ENCODE measurements around the gene COL19A1. TPM values are rescaled to one million over a fixed set of nuclear protein-coding genes. Genes with fewer than 3 reads are reported as not detected.

COL19A1 gene
- total RNA-seq, 2 donors from 2014 or later = 1.4 to 1.5 TPM

DNA sequence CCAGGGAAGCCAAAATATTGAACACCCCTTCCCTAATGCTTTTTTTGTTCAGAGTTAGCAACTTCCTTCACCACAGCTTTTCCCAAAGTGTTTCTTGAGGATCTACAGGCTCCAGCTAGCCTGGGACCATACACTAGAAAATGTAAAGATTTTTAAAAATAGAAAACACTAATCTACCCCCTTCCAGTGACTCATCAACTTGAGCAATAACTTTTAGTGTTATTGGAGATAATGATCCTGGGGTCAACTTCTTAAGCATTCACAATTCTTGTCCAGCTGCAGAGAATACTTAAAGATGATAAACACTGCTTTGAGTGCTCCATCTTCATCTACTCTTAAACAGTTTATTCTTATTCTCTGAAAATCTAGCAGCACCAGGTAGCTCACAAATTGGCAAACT, 304.9 kb downstream of the COL19A1 start:
- peaks cover 7% of the 10 kb centered on the region for H3K27me3 Mint-ChIP-seq (ENCODE audit: insufficient read depth)
- H3K9me3 ChIP-seq (ENCODE audit: control insufficient read depth, low read length) = no peaks in the 10 kb centered on the region
- no peaks in the 10 kb centered on the region for H3K4me1 ChIP-seq (ENCODE audit: control insufficient read depth, insufficient read depth, low read length)
- no peaks in the 10 kb centered on the region for H3K36me3 Mint-ChIP-seq (ENCODE audit: low read depth)
- no peak for DNase-seq
- H3K27me3 ChIP-seq (ENCODE audit: control insufficient read depth, insufficient read depth, low read length, poor library complexity, severe bottlenecking) = peaks cover 6% of the 10 kb centered on the region
- peaks cover 7% of the 10 kb centered on the region for H3K4me1 Mint-ChIP-seq
- no peaks in the 10 kb centered on the region for H3K36me3 ChIP-seq (ENCODE audit: control insufficient read depth, insufficient read depth, low read length)
- H3K9ac ChIP-seq (ENCODE audit: extremely low read depth, low read length, poor library complexity, severe bottlenecking) = no peak overlapping the region
- H3K27ac ChIP-seq (ENCODE audit: low read depth, low read length) = no peak overlapping the region
- H3K4me3 ChIP-seq (ENCODE audit: low read length) = no peak overlapping the region
- no peak overlapping the region for H3K27ac Mint-ChIP-seq
- no peak overlapping the region for H3K4me3 Mint-ChIP-seq
- H3K9me3 Mint-ChIP-seq = no peaks in the 10 kb centered on the region
- TF ChIP-seq, protein P1, sequence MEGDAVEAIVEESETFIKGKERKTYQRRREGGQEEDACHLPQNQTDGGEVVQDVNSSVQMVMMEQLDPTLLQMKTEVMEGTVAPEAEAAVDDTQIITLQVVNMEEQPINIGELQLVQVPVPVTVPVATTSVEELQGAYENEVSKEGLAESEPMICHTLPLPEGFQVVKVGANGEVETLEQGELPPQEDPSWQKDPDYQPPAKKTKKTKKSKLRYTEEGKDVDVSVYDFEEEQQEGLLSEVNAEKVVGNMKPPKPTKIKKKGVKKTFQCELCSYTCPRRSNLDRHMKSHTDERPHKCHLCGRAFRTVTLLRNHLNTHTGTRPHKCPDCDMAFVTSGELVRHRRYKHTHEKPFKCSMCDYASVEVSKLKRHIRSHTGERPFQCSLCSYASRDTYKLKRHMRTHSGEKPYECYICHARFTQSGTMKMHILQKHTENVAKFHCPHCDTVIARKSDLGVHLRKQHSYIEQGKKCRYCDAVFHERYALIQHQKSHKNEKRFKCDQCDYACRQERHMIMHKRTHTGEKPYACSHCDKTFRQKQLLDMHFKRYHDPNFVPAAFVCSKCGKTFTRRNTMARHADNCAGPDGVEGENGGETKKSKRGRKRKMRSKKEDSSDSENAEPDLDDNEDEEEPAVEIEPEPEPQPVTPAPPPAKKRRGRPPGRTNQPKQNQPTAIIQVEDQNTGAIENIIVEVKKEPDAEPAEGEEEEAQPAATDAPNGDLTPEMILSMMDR (conservative IDR thresholded peaks at IDR 0.05) = no peak

DNA sequence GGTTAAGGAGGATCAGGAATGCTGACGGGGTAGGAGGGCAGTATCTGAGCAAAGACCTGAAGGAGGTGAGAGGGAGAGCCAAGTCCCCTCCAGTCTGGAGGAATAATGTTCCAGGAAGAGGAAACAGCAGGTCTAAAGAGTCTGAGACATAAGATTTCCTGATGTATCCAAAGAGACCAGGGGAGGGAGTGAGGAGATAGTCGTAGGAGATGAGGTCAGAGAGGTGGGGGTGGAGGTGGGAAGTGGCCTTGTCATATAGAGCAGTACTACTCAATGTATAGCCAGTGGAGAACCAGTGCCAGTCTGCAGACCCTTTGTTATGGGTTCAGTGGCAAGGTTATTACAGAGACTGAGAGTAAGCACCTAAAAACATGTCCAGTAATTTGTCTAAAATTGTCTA, 305.9 kb downstream of the COL19A1 start:
- H3K9me3 Mint-ChIP-seq = no peaks in the 10 kb centered on the region
- no peak overlapping the region for H3K27ac Mint-ChIP-seq
- no peak overlapping the region for H3K4me3 ChIP-seq (ENCODE audit: low read length)
- no peaks in the 10 kb centered on the region for H3K27me3 Mint-ChIP-seq (ENCODE audit: insufficient read depth)
- H3K27ac ChIP-seq (ENCODE audit: low read depth, low read length) = no peak overlapping the region
- peaks cover 10% of the 10 kb centered on the region for H3K4me1 Mint-ChIP-seq
- H3K4me1 ChIP-seq (ENCODE audit: control insufficient read depth, insufficient read depth, low read length) = no peaks in the 10 kb centered on the region
- H3K27me3 ChIP-seq (ENCODE audit: control insufficient read depth, insufficient read depth, low read length, poor library complexity, severe bottlenecking) = no peaks in the 10 kb centered on the region
- WGBS, 2 experiments (ENCODE audit: insufficient coverage in 1 of 2, insufficient read length in 1 of 2) = 74 to 93% methylated on average over 2 of the region's 2 CpGs
- H3K36me3 ChIP-seq (ENCODE audit: control insufficient read depth, insufficient read depth, low read length) = no peaks in the 10 kb centered on the region
- no peaks in the 10 kb centered on the region for H3K9me3 ChIP-seq (ENCODE audit: control insufficient read depth, low read length)
- TF ChIP-seq, protein P1 (conservative IDR thresholded peaks at IDR 0.05) = no peak
- no peak overlapping the region for H3K4me3 Mint-ChIP-seq
- no peaks in the 10 kb centered on the region for H3K36me3 Mint-ChIP-seq (ENCODE audit: low read depth)
- H3K9ac ChIP-seq (ENCODE audit: extremely low read depth, low read length, poor library complexity, severe bottlenecking) = no peak overlapping the region
- DNase-seq = no peak

DNA sequence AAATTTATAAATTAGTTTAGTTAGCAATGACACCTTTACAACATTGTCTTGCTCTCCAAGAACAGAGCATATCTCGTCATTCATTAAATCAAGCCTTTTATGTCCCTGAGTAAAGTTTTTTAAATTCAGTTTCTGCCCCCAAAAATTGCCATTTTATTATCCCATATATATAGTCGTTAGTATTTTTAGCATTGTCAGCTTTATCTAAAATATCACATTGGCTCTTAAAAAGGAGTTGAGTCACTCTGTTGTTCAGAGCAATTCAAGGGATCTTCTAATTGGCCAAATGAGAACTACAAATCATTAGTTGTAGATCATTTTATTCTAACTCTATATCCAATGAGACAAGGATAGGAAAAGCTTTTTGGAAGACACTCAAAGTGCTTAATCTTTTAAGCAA, 309.4 kb downstream of the COL19A1 start:
- TF ChIP-seq, protein P1 (conservative IDR thresholded peaks at IDR 0.05) = no peak
- Mint-ChIP-seq H3K9me3 (peaks cover 9% of the 10 kb centered on the region), H3K4me3 (no peak overlapping the region), H3K27me3 (ENCODE audit: insufficient read depth) (no peaks in the 10 kb centered on the region), H3K27ac (no peak overlapping the region), H3K4me1 (peaks cover 12% of the 10 kb centered on the region), H3K36me3 (ENCODE audit: low read depth) (no peaks in the 10 kb centered on the region)
- H3K36me3 ChIP-seq (ENCODE audit: control insufficient read depth, insufficient read depth, low read length) = no peaks in the 10 kb centered on the region
- H3K4me1 ChIP-seq (ENCODE audit: control insufficient read depth, insufficient read depth, low read length) = no peaks in the 10 kb centered on the region
- 92% methylated on average over 2 of the region's 2 CpGs; no CpG with 5 or more reads in 1 of the 2 experiments for WGBS, 2 experiments (ENCODE audit: insufficient coverage in 1 of 2, insufficient read length in 1 of 2)
- no peaks in the 10 kb centered on the region for H3K9me3 ChIP-seq (ENCODE audit: control insufficient read depth, low read length)
- H3K27me3 ChIP-seq (ENCODE audit: control insufficient read depth, insufficient read depth, low read length, poor library complexity, severe bottlenecking) = no peaks in the 10 kb centered on the region
- no peak overlapping the region for H3K27ac ChIP-seq (ENCODE audit: low read depth, low read length)
- DNase-seq = no peak
- H3K4me3 ChIP-seq (ENCODE audit: low read length) = no peak overlapping the region
- H3K9ac ChIP-seq (ENCODE audit: extremely low read depth, low read length, poor library complexity, severe bottlenecking) = no peak overlapping the region
